ENCODE measurements around the gene ID1. TPM values are rescaled to one million over a fixed set of nuclear protein-coding genes. Genes with fewer than 3 reads are reported as not detected.
A peak's percentile ranks its signal among the peaks of the same experiment; 100 is the strongest.

The ID1 gene
- total and polyA plus RNA-seq, 2 of the 13 experiments (the other 11 are each of a cell fraction or from before 2014, with no cell fraction given): 320 to 419 TPM

DNA sequence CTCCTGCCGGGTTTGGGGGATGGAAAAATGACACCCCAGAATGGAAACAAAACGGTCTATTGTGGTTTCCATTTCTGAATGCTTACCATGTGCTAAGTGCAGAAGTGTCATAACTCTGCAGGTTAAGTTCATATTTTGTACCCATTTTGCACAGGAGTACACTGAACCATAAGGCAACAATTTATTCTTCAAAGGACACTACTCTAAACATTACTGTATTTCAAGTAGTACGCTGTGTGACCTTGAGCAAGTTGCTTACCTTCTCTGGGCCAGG, 9.8 kb upstream of the ID1 start (continued):
- TF ChIP-seq, protein P1, sequence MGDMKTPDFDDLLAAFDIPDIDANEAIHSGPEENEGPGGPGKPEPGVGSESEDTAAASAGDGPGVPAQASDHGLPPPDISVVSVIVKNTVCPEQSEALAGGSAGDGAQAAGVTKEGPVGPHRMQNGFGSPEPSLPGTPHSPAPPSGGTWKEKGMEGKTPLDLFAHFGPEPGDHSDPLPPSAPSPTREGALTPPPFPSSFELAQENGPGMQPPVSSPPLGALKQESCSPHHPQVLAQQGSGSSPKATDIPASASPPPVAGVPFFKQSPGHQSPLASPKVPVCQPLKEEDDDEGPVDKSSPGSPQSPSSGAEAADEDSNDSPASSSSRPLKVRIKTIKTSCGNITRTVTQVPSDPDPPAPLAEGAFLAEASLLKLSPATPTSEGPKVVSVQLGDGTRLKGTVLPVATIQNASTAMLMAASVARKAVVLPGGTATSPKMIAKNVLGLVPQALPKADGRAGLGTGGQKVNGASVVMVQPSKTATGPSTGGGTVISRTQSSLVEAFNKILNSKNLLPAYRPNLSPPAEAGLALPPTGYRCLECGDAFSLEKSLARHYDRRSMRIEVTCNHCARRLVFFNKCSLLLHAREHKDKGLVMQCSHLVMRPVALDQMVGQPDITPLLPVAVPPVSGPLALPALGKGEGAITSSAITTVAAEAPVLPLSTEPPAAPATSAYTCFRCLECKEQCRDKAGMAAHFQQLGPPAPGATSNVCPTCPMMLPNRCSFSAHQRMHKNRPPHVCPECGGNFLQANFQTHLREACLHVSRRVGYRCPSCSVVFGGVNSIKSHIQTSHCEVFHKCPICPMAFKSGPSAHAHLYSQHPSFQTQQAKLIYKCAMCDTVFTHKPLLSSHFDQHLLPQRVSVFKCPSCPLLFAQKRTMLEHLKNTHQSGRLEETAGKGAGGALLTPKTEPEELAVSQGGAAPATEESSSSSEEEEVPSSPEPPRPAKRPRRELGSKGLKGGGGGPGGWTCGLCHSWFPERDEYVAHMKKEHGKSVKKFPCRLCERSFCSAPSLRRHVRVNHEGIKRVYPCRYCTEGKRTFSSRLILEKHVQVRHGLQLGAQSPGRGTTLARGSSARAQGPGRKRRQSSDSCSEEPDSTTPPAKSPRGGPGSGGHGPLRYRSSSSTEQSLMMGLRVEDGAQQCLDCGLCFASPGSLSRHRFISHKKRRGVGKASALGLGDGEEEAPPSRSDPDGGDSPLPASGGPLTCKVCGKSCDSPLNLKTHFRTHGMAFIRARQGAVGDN (CRISPR knock-in tag; IDR thresholded peaks at IDR 0.05): no peak
- peak; percentile 30 for TF ChIP-seq ZKSCAN1 (IDR thresholded peaks at IDR 0.05; ENCODE audit: low read length)
- TF ChIP-seq ZBTB38 (CRISPR knock-in tag; IDR thresholded peaks at IDR 0.05): no peak
- TF ChIP-seq ZNF263 (CRISPR knock-in tag; IDR thresholded peaks at IDR 0.05): no peak
- no peak for TF ChIP-seq MED13 (CRISPR knock-in tag; IDR thresholded peaks at IDR 0.05)
- TF ChIP-seq TARDBP (CRISPR knock-in tag; IDR thresholded peaks at IDR 0.05): 0 out of 2 replicates have a peak, but pooled peaks have one; percentile 2
- peak; percentile 84 for TF ChIP-seq HDAC6 (IDR thresholded peaks at IDR 0.05; ENCODE audit: low read depth, low read length)
- TF ChIP-seq, protein P2, sequence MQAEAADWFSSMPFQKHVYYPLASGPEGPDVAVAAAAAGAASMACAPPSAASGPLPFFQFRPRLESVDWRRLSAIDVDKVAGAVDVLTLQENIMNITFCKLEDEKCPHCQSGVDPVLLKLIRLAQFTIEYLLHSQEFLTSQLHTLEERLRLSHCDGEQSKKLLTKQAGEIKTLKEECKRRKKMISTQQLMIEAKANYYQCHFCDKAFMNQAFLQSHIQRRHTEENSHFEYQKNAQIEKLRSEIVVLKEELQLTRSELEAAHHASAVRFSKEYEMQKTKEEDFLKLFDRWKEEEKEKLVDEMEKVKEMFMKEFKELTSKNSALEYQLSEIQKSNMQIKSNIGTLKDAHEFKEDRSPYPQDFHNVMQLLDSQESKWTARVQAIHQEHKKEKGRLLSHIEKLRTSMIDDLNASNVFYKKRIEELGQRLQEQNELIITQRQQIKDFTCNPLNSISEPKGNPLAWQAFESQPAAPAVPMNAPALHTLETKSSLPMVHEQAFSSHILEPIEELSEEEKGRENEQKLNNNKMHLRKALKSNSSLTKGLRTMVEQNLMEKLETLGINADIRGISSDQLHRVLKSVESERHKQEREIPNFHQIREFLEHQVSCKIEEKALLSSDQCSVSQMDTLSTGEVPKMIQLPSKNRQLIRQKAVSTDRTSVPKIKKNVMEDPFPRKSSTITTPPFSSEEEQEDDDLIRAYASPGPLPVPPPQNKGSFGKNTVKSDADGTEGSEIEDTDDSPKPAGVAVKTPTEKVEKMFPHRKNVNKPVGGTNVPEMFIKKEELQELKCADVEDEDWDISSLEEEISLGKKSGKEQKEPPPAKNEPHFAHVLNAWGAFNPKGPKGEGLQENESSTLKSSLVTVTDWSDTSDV (CRISPR knock-in tag; IDR thresholded peaks at IDR 0.05): no peak
- TF ChIP-seq, protein P3, sequence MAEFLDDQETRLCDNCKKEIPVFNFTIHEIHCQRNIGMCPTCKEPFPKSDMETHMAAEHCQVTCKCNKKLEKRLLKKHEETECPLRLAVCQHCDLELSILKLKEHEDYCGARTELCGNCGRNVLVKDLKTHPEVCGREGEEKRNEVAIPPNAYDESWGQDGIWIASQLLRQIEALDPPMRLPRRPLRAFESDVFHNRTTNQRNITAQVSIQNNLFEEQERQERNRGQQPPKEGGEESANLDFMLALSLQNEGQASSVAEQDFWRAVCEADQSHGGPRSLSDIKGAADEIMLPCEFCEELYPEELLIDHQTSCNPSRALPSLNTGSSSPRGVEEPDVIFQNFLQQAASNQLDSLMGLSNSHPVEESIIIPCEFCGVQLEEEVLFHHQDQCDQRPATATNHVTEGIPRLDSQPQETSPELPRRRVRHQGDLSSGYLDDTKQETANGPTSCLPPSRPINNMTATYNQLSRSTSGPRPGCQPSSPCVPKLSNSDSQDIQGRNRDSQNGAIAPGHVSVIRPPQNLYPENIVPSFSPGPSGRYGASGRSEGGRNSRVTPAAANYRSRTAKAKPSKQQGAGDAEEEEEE (CRISPR knock-in tag; IDR thresholded peaks at IDR 0.05; ENCODE audit: borderline replicate concordance): 0 out of 2 replicates have a peak, but pooled peaks have one; percentile 44
- TF ChIP-seq, protein P4, sequence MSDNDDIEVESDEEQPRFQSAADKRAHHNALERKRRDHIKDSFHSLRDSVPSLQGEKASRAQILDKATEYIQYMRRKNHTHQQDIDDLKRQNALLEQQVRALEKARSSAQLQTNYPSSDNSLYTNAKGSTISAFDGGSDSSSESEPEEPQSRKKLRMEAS (IDR thresholded peaks at IDR 0.05): peak; percentile 75
- TF ChIP-seq KAT8 (CRISPR knock-in tag; IDR thresholded peaks at IDR 0.05): no peak
- 0 out of 2 replicates have a peak, but pooled peaks have one; percentile 13 for TF ChIP-seq KDM3A (CRISPR knock-in tag; IDR thresholded peaks at IDR 0.05; ENCODE audit: low read depth)
- TF ChIP-seq, protein P5, sequence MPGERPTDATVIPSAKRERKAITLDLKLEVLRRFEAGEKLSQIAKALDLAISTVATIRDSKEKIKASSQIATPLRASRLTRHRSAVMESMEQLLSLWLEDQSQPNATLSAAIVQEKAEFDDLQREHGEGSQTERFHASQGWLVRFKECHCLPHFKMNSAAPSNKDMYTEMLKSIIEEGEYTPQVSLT (CRISPR knock-in tag; IDR thresholded peaks at IDR 0.05; ENCODE audit: borderline replicate concordance, low read depth): no peak
- TF ChIP-seq, protein P6, sequence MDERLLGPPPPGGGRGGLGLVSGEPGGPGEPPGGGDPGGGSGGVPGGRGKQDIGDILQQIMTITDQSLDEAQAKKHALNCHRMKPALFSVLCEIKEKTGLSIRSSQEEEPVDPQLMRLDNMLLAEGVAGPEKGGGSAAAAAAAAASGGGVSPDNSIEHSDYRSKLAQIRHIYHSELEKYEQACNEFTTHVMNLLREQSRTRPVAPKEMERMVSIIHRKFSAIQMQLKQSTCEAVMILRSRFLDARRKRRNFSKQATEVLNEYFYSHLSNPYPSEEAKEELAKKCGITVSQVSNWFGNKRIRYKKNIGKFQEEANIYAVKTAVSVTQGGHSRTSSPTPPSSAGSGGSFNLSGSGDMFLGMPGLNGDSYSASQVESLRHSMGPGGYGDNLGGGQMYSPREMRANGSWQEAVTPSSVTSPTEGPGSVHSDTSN (CRISPR knock-in tag; IDR thresholded peaks at IDR 0.05): no peak
- no peak for TF ChIP-seq ZNF256 (CRISPR knock-in tag; conservative IDR thresholded peaks at IDR 0.05)

All from HepG2 (cell line).